MCF 10A (cell line): ENCODE results near the gene MRPL52. TPM values are rescaled to one million over a fixed set of nuclear protein-coding genes. Genes with fewer than 3 reads are reported as not detected.
A peak's percentile ranks its signal among the peaks of the same experiment; 100 is the strongest.

ENCODE experiments used
- BruUV-seq: library from RNA; stranded (reverse); fragments of 400-500 nt; replicated peaks from 2 replicates; lab custom pipeline; 2021; lab: Mats Ljungman, UMichigan
- CTCF ChIA-PET: fragments of 300-600 bp; sonication (Branson Sonifier 250); formaldehyde crosslinking; extraction: SDS; loops from one replicate; lab custom pipeline; 2021; ENCODE audit warnings: antibody characterized with exemption, inconsistent platforms; lab: Yijun Ruan, JAX
- POLR2A ChIA-PET: fragments of 300-600, 350-650 bp; sonication (Branson Sonifier 250); formaldehyde crosslinking; extraction: SDS; loops from one replicate; lab custom pipeline; 2020; ENCODE audit warnings: antibody characterized with exemption, inconsistent platforms; lab: Yijun Ruan, JAX
- DNase-seq: peaks from one replicate; pipeline ENCODE4 v3.0.0-alpha.2; 2018; ENCODE audit not compliant: unreplicated experiment
- H3K27ac Mint-ChIP-seq: one replicate; pipeline ENCODE4 v1.8.0; 2022; ENCODE audit warnings: mild to moderate bottlenecking, low read depth, mixed read lengths; ENCODE audit not compliant: unreplicated experiment
- H3K27me3 Mint-ChIP-seq: one replicate; pipeline ENCODE4 v1.8.0; 2022; ENCODE audit warnings: mixed read lengths; ENCODE audit not compliant: insufficient read depth, unreplicated experiment
- H3K36me3 Mint-ChIP-seq: one replicate; pipeline ENCODE4 v1.8.0; 2022; ENCODE audit warnings: mild to moderate bottlenecking, moderate library complexity, mixed read lengths; ENCODE audit not compliant: insufficient read depth, unreplicated experiment
- H3K4me1 Mint-ChIP-seq: one replicate; pipeline ENCODE4 v1.8.0; 2022; ENCODE audit warnings: mixed read lengths; ENCODE audit not compliant: insufficient read depth, unreplicated experiment
- H3K4me3 Mint-ChIP-seq: one replicate; pipeline ENCODE4 v1.8.0; 2022; ENCODE audit warnings: mild to moderate bottlenecking, moderate library complexity, mixed read lengths; ENCODE audit not compliant: unreplicated experiment
- H3K9me3 Mint-ChIP-seq: one replicate; pipeline ENCODE4 v1.8.0; 2022; ENCODE audit warnings: mixed read lengths; ENCODE audit not compliant: unreplicated experiment
- CTCF ChIP-seq: fragments of 200-600 bp; IDR thresholded peaks from one replicate; pipeline ENCODE4 v1.8.0; 2022; ENCODE audit warnings: antibody characterized with exemption, mild to moderate bottlenecking; ENCODE audit not compliant: unreplicated experiment
- intact Hi-C: fragments of 100-400 bp; cut with micrococcal nuclease; formaldehyde crosslinking; loops from 2 replicates; pipeline ENCODE4 v1.14.1; 2022
- total RNA-seq: library from RNA; stranded (reverse); gene quantifications from 2 replicates; pipeline ENCODE4 v1.2.3, GENCODE V29; 2022

The MRPL52 gene
- total RNA-seq, 1 experiment from 2014 or later: 172 TPM

- ChIA-PET CTCF (interaction anchor here (1.0 to 4.1 kb wide), 6 partner anchors 10 to 176 kb away, joined by 3 to 54 read pairs (median 12); partner anchors contain the start of gene LRP10), POLR2A (interaction anchor here (0.7 to 10.8 kb wide), 8 partner anchors 8 to 293 kb away, joined by 3 to 116 read pairs (median 6); partner anchors contain the start of genes DAD1, LRP10 and PRMT5)
- H3K27ac Mint-ChIP-seq: no peak overlapping the region
- H3K4me3 Mint-ChIP-seq: no peak overlapping the region
- BruUV-seq: no TSS peak
- peaks cover 16% of the 10 kb centered on the region for H3K36me3 Mint-ChIP-seq
- no peaks in the 10 kb centered on the region for H3K9me3 Mint-ChIP-seq
- intact Hi-C loops: no loop called here
- no peak for TF ChIP-seq CTCF
- peaks cover 13% of the 10 kb centered on the region for H3K4me1 Mint-ChIP-seq
- H3K27me3 Mint-ChIP-seq: no peaks in the 10 kb centered on the region
- DNase-seq: peak; percentile 39
Measured at GRCh38 chr14:22882529-22883172, 53.0 kb downstream of the MRPL52 start.

GRCh38 chr14:22883173-22883976, 53.7 kb downstream of the MRPL52 start, which contains the start of gene REM2:
Gene REM2, plus strand, starts transcription at chr14:22883222. Its CDS starts 66 bp downstream, at chr14:22883288.
- POLR2A ChIA-PET: interaction anchor here (0.9 to 10.8 kb wide), 7 partner anchors 10 to 418 kb away, joined by 3 to 116 read pairs (median 3); partner anchors contain the start of genes DAD1, LRP10 and PRMT5
- CTCF ChIA-PET: interaction anchor here (0.7 to 4.1 kb wide), 6 partner anchors 11 to 326 kb away, joined by 3 to 54 read pairs (median 10); partner anchors contain the start of genes LRP10 and RBM23
- no peak for DNase-seq
- H3K9me3 Mint-ChIP-seq: no peaks in the 10 kb centered on the region
- BruUV-seq: no TSS peak
- no peaks in the 10 kb centered on the region for H3K27me3 Mint-ChIP-seq
- no peak within 1 kb of the TSS for H3K27ac Mint-ChIP-seq
- H3K4me3 Mint-ChIP-seq: no peak within 1 kb of the TSS
- peaks cover 9% of the 10 kb centered on the region for H3K36me3 Mint-ChIP-seq
- intact Hi-C loops: no loop called here
- no peak for TF ChIP-seq CTCF
- H3K4me1 Mint-ChIP-seq: peaks cover 13% of the 10 kb centered on the region

- Mint-ChIP-seq H3K36me3 (peaks cover 5% of the 10 kb centered on the region), H3K9me3 (no peaks in the 10 kb centered on the region), H3K27me3 (no peaks in the 10 kb centered on the region), H3K27ac (no peak overlapping the region), H3K4me3 (no peak overlapping the region), H3K4me1 (peaks cover 13% of the 10 kb centered on the region)
- no peak for DNase-seq
- BruUV-seq: no TSS peak
- CTCF ChIA-PET: interaction anchor here (0.6 to 9.3 kb wide), 10 partner anchors 12 to 327 kb away, joined by 3 to 100 read pairs (median 4); partner anchors contain the start of genes LRP10 and RBM23
- TF ChIP-seq CTCF: no peak
- POLR2A ChIA-PET: interaction anchor here (0.6 to 10.8 kb wide), 4 partner anchors 12 to 1443 kb away, joined by 3 to 116 read pairs (median 3); partner anchors contain the start of gene LRP10
- intact Hi-C loops: no loop called here
Measured at GRCh38 chr14:22884076-22884737, 54.5 kb downstream of the MRPL52 start.

Other genes starting within 250 kb of the MRPL52 start
- 166 and 210 TPM in 2 replicates for gene DAD1, start 240.7 kb upstream of the MRPL52 start, total RNA-seq
- 10.3 and 16.7 TPM in 2 replicates for gene ABHD4, start 231.6 kb upstream of the MRPL52 start, total RNA-seq
- not detected in 2 replicates for gene OR6J1, start 185.5 kb upstream of the MRPL52 start, total RNA-seq
- 100 and 103 TPM in 2 replicates for gene OXA1L, start 63.2 kb upstream of the MRPL52 start, total RNA-seq
- 0.61 and 0.98 TPM in 2 replicates for gene SLC7A7, start 14.5 kb upstream of the MRPL52 start, total RNA-seq
- 71.5 and 78.6 TPM in 2 replicates for gene MMP14, start 6.7 kb downstream of the MRPL52 start, total RNA-seq
- 71.0 and 83.1 TPM in 2 replicates for gene LRP10, start 41.9 kb downstream of the MRPL52 start, total RNA-seq
- 0.26 and 0.47 TPM in 2 replicates for gene REM2, start 53.3 kb downstream of the MRPL52 start, total RNA-seq
- gene RBM23, start 89.3 kb downstream of the MRPL52 start, total RNA-seq: 57.6 and 60.6 TPM in 2 replicates
- 175 and 201 TPM in 2 replicates for gene PRMT5, start 99.5 kb downstream of the MRPL52 start, total RNA-seq
- 39.0 and 44.4 TPM in 2 replicates for gene HAUS4, start 127.2 kb downstream of the MRPL52 start, total RNA-seq
- gene AJUBA, start 152.7 kb downstream of the MRPL52 start, total RNA-seq: 82.1 and 138 TPM in 2 replicates
- 6.1 and 7.1 TPM in 2 replicates for gene C14orf93, start 180.3 kb downstream of the MRPL52 start, total RNA-seq
- 162 and 173 TPM in 2 replicates for gene PSMB5, start 205.0 kb downstream of the MRPL52 start, total RNA-seq
- gene PSMB11, start 212.3 kb downstream of the MRPL52 start, total RNA-seq: not detected in 2 replicates
- 2.6 and 4.9 TPM in 2 replicates for gene CDH24, start 227.6 kb downstream of the MRPL52 start, total RNA-seq